K562 (cell line): Measurements from ENCODE around the gene ZG16B.

Source experiments
- GATAD2A ChIP-seq: fragments of 450-650 bp; IDR thresholded peaks from 2 replicates; pipeline ENCODE4 v1.6.1; 2017
- SAP30 ChIP-seq: fragments of 200-600 bp; sonication (generic); IDR thresholded peaks from 2 replicates; pipeline ENCODE4 v1.6.1; 2012; ENCODE audit warnings: borderline replicate concordance, low read depth, mild to moderate bottlenecking, moderate library complexity, low read length, control low read depth, inconsistent platforms; ENCODE audit not compliant: insufficient read depth, poor library complexity, severe bottlenecking
- SMAD1 ChIP-seq: fragments of 150-350 bp; IDR thresholded peaks from 2 replicates; pipeline ENCODE4 v1.6.1; 2014; ENCODE audit warnings: low read length, low read depth; ENCODE audit not compliant: partially characterized antibody
- SMC3 ChIP-seq: conservative IDR thresholded peaks from 2 replicates; pipeline ENCODE4 v1.6.1; 2011; ENCODE audit warnings: low read depth, low read length, improper control_type of control experiment; ENCODE audit not compliant: insufficient read depth
- TAF1 ChIP-seq: IDR thresholded peaks from 2 replicates; pipeline ENCODE4 v1.6.1; 2011; ENCODE audit warnings: mild to moderate bottlenecking, low read length, moderate library complexity; ENCODE audit not compliant: insufficient read depth, control insufficient read depth, severe bottlenecking; ENCODE audit errors: extremely low read depth
- TCF7 ChIP-seq: sonication (generic); IDR thresholded peaks from 2 replicates; pipeline ENCODE4 v1.6.1; 2016; ENCODE audit warnings: antibody characterized with exemption, borderline replicate concordance
- ZNF274 ChIP-seq: IDR thresholded peaks from 2 replicates; pipeline ENCODE4 v1.6.1; 2011; ENCODE audit warnings: low read depth, mild to moderate bottlenecking, low read length, moderate library complexity, borderline replicate concordance
- ZNF551 ChIP-seq: fragments of 250-450 bp; sonication (Bioruptor Pico); IDR thresholded peaks from 2 replicates; pipeline ENCODE4 v1.5.0; 2021; ENCODE audit warnings: mild to moderate bottlenecking, moderate library complexity
- TF ChIP-seq, protein P1 (sequence below): sonication (generic); formaldehyde crosslinking; IDR thresholded peaks from 2 replicates; pipeline ENCODE4 v1.8.0; 2022; ENCODE audit warnings: mild to moderate bottlenecking, low read depth, missing genetic modification reagents
- TF ChIP-seq, protein P2 (sequence below), 3 experiments: fragments of 200-800 bp in 1 of 3; fragments of 250-450 bp in 1 of 3; fragments of 450-650 bp in 1 of 3; sonication (Bioruptor Pico) in 1 of 3; sonication (Bioruptor generic) in 1 of 3; formaldehyde crosslinking in 1 of 3; IDR thresholded peaks; 2 replicates each; pipeline versions ENCODE4 v1.6.1 to v1.8.0; 2016 to 2022; ENCODE audit warnings: mild to moderate bottlenecking in 2 of 3, missing genetic modification characterization in 2 of 3, missing compliant biosample characterization in 1 of 3, moderate library complexity in 1 of 3
- TF ChIP-seq, protein P3 (sequence below): fragments of 200-600 bp; sonication (generic); IDR thresholded peaks from one replicate; pipeline ENCODE4 v1.6.1; 2012; ENCODE audit warnings: mild to moderate bottlenecking, low read depth, low read length, inconsistent platforms
- TF ChIP-seq, protein P4 (sequence below), 3 experiments: IDR thresholded peaks in 2 of 3; conservative IDR thresholded peaks in 1 of 3; 2 replicates each; pipeline ENCODE4 v1.5.1; 2011 to 2012; ENCODE audit warnings: low read length in 3 of 3, mild to moderate bottlenecking in 3 of 3, control low read depth in 2 of 3, improper control_type of control experiment in 1 of 3, inconsistent platforms in 1 of 3, low read depth in 1 of 3, mixed read lengths in 1 of 3, moderate library complexity in 1 of 3; ENCODE audit not compliant: insufficient read depth in 2 of 3

DNA sequence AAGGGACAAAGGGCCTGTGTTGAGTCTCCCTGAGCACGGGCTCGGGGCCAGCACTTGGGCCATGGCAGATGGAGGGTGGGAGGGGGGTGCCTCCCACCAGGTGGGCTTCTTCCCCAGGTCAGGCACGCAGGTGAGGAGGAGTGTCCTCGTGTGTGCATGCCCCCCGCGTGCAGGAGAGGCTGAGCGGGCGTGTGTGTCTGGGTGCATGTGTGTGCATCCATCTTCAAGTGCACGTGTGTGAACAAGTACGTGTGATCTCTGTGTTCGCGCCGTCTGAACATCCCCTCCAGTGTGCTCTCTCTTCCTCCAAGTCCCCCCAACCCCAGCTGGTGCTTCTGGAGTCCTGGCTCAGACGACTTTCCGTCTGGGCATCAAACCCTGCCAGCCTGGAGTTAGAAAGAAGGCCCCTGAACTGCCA is 2.7 kb upstream of the ZG16B start:
- TF ChIP-seq ZNF551: no peak
- TF ChIP-seq, protein P1, sequence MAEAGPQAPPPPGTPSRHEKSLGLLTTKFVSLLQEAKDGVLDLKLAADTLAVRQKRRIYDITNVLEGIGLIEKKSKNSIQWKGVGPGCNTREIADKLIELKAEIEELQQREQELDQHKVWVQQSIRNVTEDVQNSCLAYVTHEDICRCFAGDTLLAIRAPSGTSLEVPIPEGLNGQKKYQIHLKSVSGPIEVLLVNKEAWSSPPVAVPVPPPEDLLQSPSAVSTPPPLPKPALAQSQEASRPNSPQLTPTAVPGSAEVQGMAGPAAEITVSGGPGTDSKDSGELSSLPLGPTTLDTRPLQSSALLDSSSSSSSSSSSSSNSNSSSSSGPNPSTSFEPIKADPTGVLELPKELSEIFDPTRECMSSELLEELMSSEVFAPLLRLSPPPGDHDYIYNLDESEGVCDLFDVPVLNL (CRISPR knock-in tag): no peak
- no peak for TF ChIP-seq TCF7
- TF ChIP-seq, protein P2, sequence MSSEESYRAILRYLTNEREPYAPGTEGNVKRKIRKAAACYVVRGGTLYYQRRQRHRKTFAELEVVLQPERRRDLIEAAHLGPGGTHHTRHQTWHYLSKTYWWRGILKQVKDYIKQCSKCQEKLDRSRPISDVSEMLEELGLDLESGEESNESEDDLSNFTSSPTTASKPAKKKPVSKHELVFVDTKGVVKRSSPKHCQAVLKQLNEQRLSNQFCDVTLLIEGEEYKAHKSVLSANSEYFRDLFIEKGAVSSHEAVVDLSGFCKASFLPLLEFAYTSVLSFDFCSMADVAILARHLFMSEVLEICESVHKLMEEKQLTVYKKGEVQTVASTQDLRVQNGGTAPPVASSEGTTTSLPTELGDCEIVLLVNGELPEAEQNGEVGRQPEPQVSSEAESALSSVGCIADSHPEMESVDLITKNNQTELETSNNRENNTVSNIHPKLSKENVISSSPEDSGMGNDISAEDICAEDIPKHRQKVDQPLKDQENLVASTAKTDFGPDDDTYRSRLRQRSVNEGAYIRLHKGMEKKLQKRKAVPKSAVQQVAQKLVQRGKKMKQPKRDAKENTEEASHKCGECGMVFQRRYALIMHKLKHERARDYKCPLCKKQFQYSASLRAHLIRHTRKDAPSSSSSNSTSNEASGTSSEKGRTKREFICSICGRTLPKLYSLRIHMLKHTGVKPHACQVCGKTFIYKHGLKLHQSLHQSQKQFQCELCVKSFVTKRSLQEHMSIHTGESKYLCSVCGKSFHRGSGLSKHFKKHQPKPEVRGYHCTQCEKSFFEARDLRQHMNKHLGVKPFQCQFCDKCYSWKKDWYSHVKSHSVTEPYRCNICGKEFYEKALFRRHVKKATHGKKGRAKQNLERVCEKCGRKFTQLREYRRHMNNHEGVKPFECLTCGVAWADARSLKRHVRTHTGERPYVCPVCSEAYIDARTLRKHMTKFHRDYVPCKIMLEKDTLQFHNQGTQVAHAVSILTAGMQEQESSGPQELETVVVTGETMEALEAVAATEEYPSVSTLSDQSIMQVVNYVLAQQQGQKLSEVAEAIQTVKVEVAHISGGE (CRISPR knock-in tag; IDR thresholded peaks at IDR 0.05): no peak
- no peak for TF ChIP-seq SAP30
- TF ChIP-seq, protein P3, sequence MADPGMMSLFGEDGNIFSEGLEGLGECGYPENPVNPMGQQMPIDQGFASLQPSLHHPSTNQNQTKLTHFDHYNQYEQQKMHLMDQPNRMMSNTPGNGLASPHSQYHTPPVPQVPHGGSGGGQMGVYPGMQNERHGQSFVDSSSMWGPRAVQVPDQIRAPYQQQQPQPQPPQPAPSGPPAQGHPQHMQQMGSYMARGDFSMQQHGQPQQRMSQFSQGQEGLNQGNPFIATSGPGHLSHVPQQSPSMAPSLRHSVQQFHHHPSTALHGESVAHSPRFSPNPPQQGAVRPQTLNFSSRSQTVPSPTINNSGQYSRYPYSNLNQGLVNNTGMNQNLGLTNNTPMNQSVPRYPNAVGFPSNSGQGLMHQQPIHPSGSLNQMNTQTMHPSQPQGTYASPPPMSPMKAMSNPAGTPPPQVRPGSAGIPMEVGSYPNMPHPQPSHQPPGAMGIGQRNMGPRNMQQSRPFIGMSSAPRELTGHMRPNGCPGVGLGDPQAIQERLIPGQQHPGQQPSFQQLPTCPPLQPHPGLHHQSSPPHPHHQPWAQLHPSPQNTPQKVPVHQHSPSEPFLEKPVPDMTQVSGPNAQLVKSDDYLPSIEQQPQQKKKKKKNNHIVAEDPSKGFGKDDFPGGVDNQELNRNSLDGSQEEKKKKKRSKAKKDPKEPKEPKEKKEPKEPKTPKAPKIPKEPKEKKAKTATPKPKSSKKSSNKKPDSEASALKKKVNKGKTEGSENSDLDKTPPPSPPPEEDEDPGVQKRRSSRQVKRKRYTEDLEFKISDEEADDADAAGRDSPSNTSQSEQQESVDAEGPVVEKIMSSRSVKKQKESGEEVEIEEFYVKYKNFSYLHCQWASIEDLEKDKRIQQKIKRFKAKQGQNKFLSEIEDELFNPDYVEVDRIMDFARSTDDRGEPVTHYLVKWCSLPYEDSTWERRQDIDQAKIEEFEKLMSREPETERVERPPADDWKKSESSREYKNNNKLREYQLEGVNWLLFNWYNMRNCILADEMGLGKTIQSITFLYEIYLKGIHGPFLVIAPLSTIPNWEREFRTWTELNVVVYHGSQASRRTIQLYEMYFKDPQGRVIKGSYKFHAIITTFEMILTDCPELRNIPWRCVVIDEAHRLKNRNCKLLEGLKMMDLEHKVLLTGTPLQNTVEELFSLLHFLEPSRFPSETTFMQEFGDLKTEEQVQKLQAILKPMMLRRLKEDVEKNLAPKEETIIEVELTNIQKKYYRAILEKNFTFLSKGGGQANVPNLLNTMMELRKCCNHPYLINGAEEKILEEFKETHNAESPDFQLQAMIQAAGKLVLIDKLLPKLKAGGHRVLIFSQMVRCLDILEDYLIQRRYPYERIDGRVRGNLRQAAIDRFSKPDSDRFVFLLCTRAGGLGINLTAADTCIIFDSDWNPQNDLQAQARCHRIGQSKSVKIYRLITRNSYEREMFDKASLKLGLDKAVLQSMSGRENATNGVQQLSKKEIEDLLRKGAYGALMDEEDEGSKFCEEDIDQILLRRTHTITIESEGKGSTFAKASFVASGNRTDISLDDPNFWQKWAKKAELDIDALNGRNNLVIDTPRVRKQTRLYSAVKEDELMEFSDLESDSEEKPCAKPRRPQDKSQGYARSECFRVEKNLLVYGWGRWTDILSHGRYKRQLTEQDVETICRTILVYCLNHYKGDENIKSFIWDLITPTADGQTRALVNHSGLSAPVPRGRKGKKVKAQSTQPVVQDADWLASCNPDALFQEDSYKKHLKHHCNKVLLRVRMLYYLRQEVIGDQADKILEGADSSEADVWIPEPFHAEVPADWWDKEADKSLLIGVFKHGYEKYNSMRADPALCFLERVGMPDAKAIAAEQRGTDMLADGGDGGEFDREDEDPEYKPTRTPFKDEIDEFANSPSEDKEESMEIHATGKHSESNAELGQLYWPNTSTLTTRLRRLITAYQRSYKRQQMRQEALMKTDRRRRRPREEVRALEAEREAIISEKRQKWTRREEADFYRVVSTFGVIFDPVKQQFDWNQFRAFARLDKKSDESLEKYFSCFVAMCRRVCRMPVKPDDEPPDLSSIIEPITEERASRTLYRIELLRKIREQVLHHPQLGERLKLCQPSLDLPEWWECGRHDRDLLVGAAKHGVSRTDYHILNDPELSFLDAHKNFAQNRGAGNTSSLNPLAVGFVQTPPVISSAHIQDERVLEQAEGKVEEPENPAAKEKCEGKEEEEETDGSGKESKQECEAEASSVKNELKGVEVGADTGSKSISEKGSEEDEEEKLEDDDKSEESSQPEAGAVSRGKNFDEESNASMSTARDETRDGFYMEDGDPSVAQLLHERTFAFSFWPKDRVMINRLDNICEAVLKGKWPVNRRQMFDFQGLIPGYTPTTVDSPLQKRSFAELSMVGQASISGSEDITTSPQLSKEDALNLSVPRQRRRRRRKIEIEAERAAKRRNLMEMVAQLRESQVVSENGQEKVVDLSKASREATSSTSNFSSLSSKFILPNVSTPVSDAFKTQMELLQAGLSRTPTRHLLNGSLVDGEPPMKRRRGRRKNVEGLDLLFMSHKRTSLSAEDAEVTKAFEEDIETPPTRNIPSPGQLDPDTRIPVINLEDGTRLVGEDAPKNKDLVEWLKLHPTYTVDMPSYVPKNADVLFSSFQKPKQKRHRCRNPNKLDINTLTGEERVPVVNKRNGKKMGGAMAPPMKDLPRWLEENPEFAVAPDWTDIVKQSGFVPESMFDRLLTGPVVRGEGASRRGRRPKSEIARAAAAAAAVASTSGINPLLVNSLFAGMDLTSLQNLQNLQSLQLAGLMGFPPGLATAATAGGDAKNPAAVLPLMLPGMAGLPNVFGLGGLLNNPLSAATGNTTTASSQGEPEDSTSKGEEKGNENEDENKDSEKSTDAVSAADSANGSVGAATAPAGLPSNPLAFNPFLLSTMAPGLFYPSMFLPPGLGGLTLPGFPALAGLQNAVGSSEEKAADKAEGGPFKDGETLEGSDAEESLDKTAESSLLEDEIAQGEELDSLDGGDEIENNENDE: no peak
- no peak for TF ChIP-seq TAF1
- TF ChIP-seq, protein P4, sequence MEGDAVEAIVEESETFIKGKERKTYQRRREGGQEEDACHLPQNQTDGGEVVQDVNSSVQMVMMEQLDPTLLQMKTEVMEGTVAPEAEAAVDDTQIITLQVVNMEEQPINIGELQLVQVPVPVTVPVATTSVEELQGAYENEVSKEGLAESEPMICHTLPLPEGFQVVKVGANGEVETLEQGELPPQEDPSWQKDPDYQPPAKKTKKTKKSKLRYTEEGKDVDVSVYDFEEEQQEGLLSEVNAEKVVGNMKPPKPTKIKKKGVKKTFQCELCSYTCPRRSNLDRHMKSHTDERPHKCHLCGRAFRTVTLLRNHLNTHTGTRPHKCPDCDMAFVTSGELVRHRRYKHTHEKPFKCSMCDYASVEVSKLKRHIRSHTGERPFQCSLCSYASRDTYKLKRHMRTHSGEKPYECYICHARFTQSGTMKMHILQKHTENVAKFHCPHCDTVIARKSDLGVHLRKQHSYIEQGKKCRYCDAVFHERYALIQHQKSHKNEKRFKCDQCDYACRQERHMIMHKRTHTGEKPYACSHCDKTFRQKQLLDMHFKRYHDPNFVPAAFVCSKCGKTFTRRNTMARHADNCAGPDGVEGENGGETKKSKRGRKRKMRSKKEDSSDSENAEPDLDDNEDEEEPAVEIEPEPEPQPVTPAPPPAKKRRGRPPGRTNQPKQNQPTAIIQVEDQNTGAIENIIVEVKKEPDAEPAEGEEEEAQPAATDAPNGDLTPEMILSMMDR (IDR thresholded peaks at IDR 0.05 in 2 of 3, conservative IDR thresholded peaks at IDR 0.05 in 1 of 3; ENCODE audit: insufficient read depth in 2 of 3, low read depth in 1 of 3, low read length in 3 of 3): no peak
- no peak for TF ChIP-seq SMC3
- TF ChIP-seq ZNF274: no peak
- no peak for TF ChIP-seq GATAD2A
- TF ChIP-seq SMAD1: no peak
